OCI-M1 (cell line): Measurements from ENCODE around the gene COL21A1.

Experiments
- DNase-seq: peaks from one replicate; lab custom pipeline; 2025; lab: John Stamatoyannopoulos, UW

Gene COL21A1

GRCh38 chr6:56009636-56010035 is 237.7 kb downstream of the COL21A1 start:
- DNase-seq: no peak
